ENCODE data around the gene CRYBA1.
"Not testable (repeated sequence)": the region's sequence is repeated elsewhere in the genome, so short reads cannot be mapped to it uniquely, and the experiment has no call there.

CRYBA1 gene

DNA sequence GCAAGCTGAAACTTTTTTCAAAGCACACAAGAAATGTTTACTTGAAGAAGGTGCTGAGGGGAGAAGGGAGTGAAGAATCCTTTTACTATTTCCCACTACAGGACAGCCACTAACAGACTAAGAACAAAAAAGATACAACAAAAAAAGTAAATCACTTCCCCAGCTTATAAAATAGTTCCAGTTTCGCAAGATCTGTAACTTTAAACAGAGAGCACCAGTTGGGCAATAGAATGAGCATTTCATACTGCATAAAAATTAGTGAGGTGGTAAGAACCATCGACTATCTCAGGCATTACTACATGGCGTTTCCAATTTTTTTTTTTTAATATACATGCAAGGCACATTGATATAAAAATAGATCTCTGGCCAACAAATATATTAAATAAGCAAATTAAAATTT is 11.1 kb downstream of the CRYBA1 start:
- TF ChIP-seq, protein P1, sequence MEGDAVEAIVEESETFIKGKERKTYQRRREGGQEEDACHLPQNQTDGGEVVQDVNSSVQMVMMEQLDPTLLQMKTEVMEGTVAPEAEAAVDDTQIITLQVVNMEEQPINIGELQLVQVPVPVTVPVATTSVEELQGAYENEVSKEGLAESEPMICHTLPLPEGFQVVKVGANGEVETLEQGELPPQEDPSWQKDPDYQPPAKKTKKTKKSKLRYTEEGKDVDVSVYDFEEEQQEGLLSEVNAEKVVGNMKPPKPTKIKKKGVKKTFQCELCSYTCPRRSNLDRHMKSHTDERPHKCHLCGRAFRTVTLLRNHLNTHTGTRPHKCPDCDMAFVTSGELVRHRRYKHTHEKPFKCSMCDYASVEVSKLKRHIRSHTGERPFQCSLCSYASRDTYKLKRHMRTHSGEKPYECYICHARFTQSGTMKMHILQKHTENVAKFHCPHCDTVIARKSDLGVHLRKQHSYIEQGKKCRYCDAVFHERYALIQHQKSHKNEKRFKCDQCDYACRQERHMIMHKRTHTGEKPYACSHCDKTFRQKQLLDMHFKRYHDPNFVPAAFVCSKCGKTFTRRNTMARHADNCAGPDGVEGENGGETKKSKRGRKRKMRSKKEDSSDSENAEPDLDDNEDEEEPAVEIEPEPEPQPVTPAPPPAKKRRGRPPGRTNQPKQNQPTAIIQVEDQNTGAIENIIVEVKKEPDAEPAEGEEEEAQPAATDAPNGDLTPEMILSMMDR (IDR thresholded peaks at IDR 0.05; ENCODE audit: low read depth, low read length): no peak
- H3K4me3 ChIP-seq (ENCODE audit: low read depth, low read length): peak overlapping the region; percentile 1; the same call in 1 of the 2 replicates

DNA sequence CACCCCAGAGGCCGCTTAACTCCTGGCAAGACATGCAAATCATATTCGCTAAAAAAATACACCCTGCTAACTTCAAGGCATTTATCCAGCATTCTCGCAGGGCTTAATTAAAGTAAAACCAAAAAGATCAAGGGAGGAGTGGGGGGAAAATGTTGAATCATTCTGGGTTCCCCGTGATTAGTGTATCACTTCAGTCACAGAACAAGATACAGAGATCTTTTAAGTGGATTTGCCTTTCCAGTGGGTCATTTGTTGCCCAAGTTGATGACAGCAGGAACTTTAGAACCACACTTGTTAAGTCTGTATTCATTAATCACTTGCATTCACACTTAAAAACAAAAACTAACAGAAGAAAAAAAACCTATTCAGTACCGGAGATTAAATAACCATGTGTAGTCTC is 17.3 kb downstream of the CRYBA1 start:
- TF ChIP-seq, protein P1 (IDR thresholded peaks at IDR 0.05; ENCODE audit: low read depth, low read length): no peak
- H3K4me3 ChIP-seq (ENCODE audit: low read depth, low read length): no peak overlapping the region

DNA sequence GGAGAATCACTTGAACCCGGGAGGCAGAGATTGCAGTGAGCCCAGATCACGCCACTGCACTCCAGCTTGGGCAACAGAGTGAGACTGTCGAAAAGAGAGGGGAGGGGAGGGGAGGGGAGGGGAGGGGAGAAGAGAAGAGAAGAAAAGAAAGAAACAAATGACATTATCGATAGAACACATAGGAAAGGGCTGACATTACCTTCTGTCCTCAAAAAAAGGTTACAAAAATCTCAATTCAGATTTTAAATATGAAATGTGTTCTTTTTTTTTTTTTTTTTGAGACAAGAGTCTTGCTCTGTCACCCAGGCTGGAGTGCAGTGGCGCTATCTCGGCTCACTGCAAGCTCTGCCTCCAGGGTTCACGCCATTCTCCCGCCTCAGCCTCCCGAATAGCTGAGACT is 25.3 kb downstream of the CRYBA1 start:
- H3K4me3 ChIP-seq (ENCODE audit: low read depth, low read length): not testable (repeated sequence)

DNA sequence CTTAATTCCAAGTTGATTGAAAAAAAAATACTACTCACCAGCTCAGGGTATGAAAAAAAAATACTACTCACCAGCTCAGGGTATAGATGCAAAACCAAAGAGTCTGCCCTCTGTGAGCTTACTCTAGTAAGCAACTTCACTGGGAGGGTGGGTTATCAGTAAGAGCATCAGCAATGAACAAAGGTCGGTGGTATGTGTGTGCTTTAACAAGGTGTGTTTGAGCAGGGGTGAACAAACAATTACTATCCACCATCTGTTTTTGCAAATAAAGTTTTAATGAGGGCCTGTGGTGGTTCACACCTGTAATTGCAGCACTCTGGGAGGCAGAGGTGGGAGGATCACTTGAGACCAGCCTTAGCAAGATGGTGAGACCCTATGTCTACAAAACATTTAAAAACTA is 27.3 kb downstream of the CRYBA1 start:
- H3K4me3 ChIP-seq (ENCODE audit: low read depth, low read length): no peak overlapping the region
- TF ChIP-seq, protein P1 (IDR thresholded peaks at IDR 0.05; ENCODE audit: low read depth, low read length): no peak

DNA sequence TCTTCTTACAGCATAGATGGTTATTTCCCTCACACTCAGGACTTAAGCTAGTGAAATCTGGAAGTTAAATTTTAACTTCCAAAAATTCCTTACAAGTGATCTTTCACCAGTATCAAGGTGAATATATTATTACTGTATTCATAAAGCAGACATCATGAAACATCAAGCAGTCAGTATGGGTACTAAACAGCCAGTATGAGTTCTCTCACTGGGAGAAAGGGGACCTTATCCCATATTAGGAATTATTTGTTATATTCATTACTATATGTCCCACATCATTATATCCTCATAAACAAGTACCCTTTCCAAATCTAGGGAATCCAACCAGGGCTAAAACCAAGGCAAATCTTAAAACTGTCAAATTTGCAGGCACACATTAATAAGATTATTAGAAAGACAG is 32.0 kb downstream of the CRYBA1 start:
- TF ChIP-seq, protein P1 (IDR thresholded peaks at IDR 0.05; ENCODE audit: low read depth, low read length): no peak
- H3K4me3 ChIP-seq (ENCODE audit: low read depth, low read length): no peak overlapping the region

DNA sequence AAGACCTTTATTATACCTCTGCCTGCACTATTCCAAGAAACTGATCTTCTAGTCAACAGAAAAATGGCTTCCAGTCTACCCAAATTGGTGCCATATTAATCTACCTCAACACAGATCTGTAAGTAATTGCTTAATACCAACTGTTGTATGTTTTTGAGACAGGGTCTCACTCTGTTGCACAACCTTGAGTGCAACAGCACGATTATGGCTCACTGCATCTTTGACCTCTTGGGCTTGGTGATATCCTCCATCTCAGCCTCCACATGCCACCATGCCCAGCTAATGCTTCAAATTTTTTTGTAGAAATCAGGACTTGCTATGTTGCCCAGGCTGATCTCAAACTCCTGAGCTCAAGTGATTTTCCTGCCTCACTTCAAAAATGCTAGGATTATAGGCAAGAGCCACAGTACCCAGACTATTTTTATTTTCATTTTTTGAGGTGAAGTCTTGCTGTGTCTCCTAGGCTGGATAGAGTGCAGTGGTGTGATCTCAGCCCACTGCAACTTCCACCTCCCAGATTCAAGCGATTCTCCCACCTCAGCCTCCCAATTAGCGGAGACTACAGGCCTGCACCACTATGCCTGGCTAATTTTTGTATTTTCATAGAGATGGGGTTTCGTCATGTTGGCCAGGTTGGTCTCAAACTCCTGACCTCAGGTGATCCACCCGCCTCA is 32.9 kb downstream of the CRYBA1 start:
- no peak overlapping the region for H3K4me3 ChIP-seq (ENCODE audit: low read depth, low read length)
- TF ChIP-seq, protein P1 (IDR thresholded peaks at IDR 0.05; ENCODE audit: low read depth, low read length): no peak

DNA sequence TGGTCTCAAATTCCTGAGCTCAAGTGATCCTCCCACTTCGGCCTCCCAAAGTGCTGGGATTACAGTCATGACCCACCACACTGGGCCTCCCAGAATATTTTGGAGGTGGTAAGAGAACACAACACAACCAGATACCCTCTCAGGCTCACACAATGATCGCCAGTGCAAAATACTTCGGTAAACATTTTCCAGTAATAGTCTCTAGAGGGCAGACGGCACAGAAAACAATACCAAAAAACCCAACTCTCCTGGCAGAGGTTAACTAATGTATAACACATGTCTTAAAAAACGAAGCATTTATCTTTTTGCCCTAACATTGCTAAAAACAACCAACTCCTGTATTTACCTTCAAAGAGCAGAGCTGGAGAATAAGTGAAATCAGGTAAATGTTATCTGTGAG is 36.8 kb downstream of the CRYBA1 start:
- no peak overlapping the region for H3K4me3 ChIP-seq (ENCODE audit: low read depth, low read length)
- TF ChIP-seq, protein P1 (IDR thresholded peaks at IDR 0.05; ENCODE audit: low read depth, low read length): no peak

DNA sequence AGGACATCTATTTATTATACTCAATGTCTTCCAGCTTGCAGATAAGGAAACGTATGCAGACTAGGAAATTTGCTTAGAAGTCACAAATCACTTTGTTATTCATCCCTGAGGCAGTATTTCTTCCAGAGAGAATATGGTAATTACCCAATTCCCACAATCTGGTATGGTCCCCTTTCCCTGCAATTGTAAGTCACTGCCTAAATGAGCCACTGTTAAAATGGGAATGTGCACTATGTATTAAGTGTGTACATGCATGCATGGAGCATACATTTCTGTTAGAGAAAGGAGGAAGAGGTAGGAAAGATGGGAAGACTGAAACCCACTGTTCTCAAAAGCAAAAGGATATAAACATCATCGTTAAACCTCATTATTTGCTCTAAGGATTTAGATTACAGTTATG is 37.3 kb downstream of the CRYBA1 start:
- TF ChIP-seq, protein P1 (IDR thresholded peaks at IDR 0.05; ENCODE audit: low read depth, low read length): no peak
- no peak overlapping the region for H3K4me3 ChIP-seq (ENCODE audit: low read depth, low read length)
